HG03097 (cell line): Measurements from ENCODE around the gene IFT88.

Source experiments
- ATAC-seq: cut with Tn5 transposase; IDR thresholded peaks from one replicate; pipeline ENCODE4 v1.9.1; 2021; ENCODE audit not compliant: unreplicated experiment, low FRiP score

IFT88 gene

DNA sequence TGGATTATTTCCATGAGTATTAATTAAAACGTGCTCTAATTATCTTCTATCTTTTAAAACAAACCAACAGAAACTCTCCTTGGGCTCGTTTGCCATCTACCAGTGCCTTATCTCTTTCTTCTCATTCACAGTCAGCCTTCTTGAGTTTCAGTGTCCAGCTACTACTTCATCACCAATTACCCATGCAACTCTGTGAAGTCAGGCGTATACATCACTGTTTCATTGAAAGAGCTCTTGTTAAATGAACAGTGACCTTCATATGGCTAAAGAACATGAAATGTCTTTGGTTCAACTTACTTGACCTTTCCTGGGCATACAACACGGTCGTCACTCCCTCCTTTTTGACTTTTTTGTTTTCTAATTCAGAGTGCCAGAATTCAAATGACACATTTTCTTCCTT lies 5.2 kb upstream of the IFT88 start:
- ATAC-seq = no peak

DNA sequence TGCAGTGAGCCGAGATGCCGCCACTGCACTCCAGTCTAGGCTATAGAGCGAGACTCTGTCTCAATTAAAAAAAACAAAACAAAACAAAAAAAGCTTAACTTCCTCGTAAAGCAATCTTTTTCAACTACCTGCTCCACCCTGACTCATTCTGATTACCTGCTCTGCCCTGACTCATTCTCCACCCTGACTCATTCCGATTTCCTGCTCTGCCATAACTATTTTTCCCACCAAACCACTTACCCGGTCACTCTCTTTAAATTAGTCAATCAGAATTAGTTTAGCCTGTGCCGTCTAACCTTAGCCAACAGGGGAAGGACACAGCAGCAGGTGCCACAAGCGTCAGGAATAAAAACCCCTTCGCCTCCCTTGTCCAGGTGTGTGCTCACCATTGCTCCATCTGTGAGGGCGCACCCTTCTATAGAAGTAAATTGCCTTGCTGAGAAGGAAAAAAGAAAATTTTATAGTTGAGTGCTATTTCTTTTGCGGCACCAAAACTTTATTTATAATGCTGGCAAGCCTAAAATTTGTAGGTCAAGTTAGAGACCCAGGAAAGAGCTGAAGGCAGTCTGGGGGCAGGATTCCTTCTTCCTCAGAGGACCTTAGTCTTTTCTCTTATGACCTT lies 1.7 kb upstream of the IFT88 start:
- ATAC-seq = no peak

DNA sequence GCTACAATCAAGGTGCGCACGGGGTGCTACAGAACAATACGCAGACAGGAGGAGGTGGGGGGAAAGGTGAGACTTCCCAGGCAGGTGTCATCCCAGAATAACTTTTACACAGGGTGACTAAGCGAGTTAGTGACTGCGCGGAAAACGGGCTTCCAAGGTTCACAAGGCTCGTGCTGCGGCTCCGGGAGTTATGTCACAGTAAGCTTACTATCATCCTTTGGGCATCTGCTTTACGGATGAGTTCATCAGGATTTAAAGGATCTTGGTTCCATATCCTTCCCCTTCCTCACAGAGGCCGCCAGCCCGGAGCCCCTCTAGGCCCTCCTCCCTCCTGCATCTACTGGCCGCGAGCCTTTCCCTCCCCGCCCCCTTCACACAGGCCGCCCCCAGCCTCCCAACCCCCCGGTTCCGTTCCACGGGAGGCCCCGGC lies 474 bp upstream of the IFT88 start:
- ATAC-seq = no peak

DNA sequence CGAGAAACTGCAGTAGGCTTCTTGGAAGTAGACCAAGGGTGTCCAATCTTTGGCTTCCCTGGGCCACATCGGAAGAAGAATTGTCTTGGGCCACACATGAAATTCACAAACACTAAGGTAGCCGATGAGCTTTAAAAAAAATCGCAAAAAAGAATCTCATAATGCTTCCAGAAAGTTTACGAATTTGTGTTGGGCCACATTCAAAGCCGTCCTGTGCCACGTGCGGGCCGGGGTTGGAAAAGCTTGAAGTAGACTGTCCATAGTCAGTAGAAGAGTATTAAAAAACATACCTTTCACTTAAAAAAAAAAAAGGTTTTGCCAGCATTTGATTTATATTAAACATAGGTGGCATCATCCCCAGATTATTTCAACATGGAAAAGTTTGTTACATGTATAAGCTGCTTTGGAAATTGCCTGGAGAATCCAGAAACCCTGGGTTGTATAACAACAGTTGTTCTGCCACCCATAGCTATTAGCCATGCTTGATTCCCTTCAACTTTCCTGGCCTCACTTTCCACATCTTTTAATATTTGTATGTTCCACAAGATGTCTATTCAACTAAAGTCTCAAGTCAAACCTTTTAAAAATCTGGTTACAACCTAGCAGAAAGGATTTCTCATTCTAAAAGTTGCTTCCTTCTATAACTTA lies 1.0 kb downstream of the IFT88 start:
- no peak for ATAC-seq

- ATAC-seq = no peak
Measured at GRCh38 chr13:20570517-20570916, 3.6 kb downstream of the IFT88 start.

- ATAC-seq = no peak
Measured at GRCh38 chr13:20571676-20572075, 4.7 kb downstream of the IFT88 start.

- no peak for ATAC-seq
Measured at GRCh38 chr13:20573186-20573585, 6.2 kb downstream of the IFT88 start.

DNA sequence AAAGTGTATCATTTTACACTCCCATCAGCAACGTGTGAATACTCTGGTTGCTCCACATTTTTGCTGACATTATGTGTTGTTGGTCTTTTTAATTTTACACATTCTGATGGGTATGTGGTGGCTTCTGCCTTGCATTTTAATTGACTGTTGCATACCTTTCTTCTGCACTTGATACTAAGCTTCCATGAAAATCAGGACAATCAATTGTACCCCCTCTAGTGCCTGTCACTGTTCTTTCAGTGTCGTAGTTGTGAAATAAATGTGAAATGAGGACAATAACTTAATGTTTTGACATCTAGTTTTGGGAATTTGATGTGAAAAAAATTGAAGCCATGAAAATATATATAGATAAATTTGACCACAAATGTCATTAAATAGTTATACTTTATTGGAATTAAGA lies 6.7 kb downstream of the IFT88 start:
- no peak for ATAC-seq

- no peak for ATAC-seq
Measured at GRCh38 chr13:20579191-20579590, 12.2 kb downstream of the IFT88 start.

- no peak for ATAC-seq
Measured at GRCh38 chr13:20580257-20580656, 13.3 kb downstream of the IFT88 start.

- no peak for ATAC-seq
Measured at GRCh38 chr13:20582026-20582425, 15.1 kb downstream of the IFT88 start.

DNA sequence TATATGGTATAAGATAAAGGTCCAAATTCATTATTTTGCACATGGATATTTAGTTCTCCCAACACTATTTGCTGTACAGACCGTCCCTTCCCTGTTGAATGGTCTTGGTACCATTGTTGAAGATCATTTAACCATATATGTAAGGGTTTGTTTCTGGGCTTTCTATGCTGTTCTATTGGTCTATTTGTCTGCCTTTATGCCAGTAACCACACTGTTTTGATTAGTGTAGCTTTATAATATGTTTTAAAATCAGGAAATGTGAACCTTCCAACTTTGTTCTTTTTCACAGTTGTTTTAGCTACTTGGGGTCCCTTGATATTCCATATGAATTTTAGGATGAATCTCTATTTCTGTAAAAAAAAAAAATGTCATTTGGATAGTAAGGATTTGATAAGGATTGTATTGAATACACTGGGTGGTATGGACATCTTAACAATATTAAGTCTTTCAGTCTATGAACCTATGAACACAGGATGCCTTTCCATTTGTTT lies 16.9 kb downstream of the IFT88 start:
- no peak for ATAC-seq

DNA sequence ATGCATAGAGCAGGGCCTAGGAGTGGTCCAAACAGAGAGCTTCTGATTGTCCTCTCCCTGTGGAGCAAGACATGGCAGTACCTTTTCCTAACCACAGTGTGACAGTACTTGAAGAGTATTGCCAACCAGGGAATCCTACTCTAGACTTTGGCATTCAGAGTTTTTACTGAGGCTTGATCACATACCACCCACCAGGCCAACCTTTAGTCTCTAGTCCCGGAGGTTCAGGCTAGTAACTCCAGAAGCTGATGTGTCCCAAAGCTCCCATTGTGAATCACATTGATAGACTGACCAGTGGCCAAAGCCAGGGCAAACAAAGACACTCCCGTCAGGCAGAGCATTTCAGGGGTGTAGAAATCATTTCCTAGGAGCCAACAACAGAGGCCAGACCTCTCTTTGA lies 18.4 kb downstream of the IFT88 start:
- ATAC-seq = no peak

- no peak for ATAC-seq
Measured at GRCh38 chr13:20588529-20589110, 21.7 kb downstream of the IFT88 start.

- ATAC-seq = no peak
Measured at GRCh38 chr13:20590561-20590960, 23.6 kb downstream of the IFT88 start.

DNA sequence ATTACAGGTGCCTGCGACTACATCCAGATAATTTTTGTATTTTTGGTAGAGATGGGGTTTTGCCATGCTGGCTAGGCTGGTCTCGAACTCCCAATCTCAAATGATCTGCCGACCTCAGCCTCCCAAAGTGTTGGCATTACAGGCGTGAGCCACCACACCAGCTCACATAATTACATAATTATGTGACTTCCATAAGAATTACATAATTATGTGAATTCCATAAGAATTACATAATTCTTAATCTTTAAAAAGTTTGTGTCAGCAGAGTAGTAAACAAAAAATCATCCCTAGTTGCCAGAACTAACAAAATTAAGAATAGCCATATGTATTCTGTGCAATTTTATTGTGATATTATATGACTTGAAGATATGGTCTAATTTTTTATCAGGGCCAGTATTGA lies 25.6 kb downstream of the IFT88 start:
- ATAC-seq = no peak

- ATAC-seq = no peak
Measured at GRCh38 chr13:20594280-20594679, 27.3 kb downstream of the IFT88 start.

- no peak for ATAC-seq
Measured at GRCh38 chr13:20607015-20607414, 40.1 kb downstream of the IFT88 start.

GRCh38 chr13:20608438-20609020 lies 41.6 kb downstream of the IFT88 start:
- ATAC-seq = no peak

GRCh38 chr13:20609145-20609544 lies 42.2 kb downstream of the IFT88 start:
- ATAC-seq = no peak

- ATAC-seq = no peak
Measured at GRCh38 chr13:20610006-20610405, 43.0 kb downstream of the IFT88 start.
